ENCODE data around the gene PIK3R5.

The PIK3R5 gene

GRCh38 chr17:8829036-8829941 lies 136.2 kb downstream of the PIK3R5 start:
- no peak for DNase-seq (ENCODE audit: low read depth)
- no peak for TF ChIP-seq MYC (IDR thresholded peaks at IDR 0.05; ENCODE audit: low read depth, low read length)
- no peak for TF ChIP-seq POLR2A (IDR thresholded peaks at IDR 0.05; ENCODE audit: extremely low read depth, insufficient read length)
- TF ChIP-seq MAX (IDR thresholded peaks at IDR 0.05; ENCODE audit: low read depth, low read length) = no peak
- TF ChIP-seq CTCF (IDR thresholded peaks at IDR 0.05; ENCODE audit: low read depth, low read length) = no peak
- H3K4me3 ChIP-seq (ENCODE audit: low read depth, low read length) = no peak overlapping the region
